IPS-11a (cell line): ENCODE results near the gene XRCC4.

Experiments used
- H3K4me3 ChIP-seq: one replicate; pipeline ENCODE4 v1.5.1; 2013; ENCODE audit warnings: low read depth, low read length, control low read depth

XRCC4 gene

DNA sequence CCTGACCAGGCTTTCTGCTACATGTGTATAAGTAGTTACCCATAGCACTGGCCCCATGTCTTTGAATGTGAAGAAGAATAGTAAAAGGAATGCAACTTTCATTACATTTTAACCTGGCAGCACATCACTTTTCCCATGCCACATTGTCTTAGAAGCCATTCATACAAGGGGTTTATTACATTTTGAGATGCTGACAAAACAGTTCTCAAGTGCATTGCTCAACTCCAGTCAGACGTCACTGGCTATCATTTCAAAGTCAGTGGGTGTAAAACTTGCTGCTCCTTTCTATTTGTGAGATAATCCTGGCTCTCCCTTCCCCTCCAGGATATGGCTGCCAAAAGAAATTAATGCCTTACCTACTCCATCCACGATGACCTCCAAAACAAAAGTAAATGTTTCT lies 297.2 kb downstream of the XRCC4 start:
- H3K4me3 ChIP-seq = no peak overlapping the region

DNA sequence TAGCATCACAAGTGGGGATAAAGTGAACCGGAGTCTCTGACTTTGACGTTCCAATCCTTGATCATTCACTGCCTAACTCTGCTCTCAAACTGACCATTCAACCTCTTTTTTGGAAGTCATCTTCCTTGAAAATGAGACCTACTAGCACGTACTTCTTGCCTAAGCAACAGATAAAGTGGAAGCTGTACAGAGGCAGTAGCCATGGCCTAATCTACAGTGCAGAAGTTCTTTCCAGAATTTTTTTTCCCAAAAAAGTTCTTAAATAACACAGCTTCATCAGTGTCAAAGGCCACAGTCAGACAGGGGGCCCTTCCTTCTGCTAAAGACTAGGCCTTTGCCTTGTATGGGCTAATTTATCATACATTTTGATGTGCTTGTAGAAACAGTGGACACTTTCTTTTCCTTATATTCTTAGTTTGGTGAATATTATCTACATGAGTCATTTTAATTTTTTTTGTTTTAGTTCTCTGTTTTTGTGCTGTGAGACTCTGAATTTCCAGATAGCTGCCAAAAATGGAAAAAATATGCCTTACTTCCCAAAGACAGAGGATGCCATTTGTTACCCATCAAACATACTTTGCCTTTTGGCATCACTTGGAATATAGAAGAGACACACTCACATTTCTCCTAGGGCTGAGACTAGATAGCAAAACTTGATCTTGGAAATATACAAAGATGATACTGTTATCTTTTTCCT lies 297.9 kb downstream of the XRCC4 start:
- H3K4me3 ChIP-seq = no peak overlapping the region

DNA sequence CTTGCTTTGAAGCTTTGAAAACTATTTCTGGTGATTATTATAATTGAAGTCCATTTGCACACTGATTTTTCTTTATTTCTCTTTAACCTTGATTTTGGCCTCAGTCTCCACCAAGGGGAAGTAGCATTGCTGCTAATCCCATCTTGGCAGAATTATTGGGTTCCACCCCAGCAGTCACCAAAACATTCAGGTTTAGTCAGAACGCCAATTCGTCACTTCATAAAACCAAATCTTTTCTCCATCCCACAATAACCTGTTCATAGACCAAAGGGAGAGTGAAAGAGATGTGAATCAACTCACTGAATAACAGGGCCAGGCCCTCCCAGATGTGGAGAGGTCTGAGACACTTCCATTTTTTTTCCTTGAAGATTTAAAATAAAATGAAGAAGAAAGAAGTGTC lies 299.1 kb downstream of the XRCC4 start:
- H3K4me3 ChIP-seq = no peak overlapping the region

DNA sequence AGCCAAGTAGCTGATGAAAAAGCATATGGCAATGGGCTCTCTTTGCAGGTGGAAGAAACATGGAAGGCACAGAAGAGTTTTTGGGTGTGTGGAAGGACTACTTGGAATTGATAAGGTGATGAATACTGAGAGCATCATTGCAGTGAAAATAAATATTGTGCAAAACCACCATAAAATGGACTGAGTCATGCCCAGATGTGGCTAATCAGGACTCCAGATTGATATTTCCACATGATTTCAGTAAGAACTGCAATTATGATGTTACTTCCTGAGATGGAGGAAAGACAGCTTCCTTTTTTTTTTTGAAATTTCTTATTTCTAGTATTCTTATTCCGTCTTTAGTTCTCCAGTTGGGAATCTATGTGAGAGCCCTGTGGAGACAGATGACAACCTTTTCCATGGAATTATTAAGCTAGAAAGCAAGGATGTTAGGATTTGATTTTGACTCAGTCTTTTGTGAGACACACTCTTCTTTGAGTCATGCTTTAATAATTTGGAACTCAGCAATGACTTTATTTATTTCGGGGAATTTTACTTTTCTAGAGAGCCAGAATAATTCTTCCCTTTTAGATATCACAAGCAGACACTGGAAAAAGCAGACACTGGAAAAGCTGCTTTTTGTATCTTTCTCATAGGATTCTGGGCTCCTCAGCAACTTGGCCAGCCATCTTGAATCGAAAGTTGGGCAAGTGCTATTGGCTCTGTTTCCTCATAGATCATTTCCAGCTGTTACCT lies 300.0 kb downstream of the XRCC4 start:
- no peak overlapping the region for H3K4me3 ChIP-seq

DNA sequence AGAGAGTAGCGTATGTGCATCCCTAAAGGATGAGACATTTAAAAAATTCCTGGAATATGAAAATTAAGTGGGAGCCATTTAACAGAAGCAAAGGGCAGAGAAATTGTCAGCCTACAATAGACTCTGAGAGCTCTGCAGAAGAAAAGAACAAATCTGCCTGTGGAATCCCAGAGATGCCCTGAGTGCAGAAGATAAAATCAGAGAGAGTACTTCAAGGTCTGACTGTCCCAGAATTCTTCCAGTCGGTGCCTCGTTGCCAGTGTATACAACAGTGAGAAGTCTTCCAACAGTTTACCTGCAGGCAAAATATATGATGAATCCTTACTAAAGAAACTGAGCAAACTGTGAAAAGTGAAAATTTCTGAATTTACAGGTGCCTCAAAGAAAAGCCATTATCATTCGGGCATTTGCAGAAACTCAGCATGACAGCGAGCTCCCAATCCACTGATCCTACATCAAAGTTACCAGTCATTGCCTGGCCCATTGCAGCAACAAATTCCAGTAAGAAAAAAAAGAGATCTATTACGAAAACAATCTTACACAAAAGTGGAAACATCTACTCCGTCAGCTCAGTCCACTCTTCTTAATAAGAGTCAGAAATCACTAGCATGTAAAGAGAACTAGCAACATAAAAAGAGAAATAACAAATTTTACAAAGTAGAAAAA lies 301.4 kb downstream of the XRCC4 start:
- H3K4me3 ChIP-seq = no peak overlapping the region

DNA sequence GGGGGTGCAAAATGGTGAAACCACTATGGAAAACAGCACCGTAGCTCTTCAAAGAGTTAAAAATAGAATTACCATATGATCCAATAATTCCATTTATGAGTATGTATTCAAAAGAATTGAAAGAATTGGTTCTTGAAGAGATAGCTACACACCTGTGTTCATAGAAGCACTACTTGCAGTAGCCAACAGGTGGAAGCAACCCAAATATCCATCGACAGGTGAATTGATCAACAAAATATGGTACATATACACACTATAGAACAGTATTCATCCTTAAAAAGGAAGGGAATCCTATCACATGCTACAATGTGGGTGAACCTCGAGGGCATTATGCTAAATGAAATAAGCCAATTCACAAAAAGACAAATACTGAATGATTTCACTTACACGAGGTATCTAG lies 308.5 kb downstream of the XRCC4 start:
- no peak overlapping the region for H3K4me3 ChIP-seq

DNA sequence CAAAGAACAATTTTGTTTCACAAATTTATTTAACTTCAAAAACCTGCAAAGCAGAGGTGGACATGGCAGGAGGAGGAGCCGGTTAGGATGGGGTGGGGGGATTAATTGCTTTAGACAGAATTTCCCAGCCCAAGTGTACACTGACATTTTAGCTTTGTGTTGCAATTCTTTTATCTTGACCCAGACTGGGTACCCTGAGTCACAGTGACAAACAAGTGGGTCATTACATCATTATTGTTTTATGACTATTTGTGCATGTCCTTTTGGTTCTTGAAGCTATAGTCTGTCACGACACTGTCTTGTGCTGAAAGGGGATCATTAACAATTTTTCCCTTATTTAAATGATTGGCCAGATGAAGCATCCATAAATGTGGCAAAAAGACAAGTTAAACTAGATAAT lies 309.7 kb downstream of the XRCC4 start:
- no peak overlapping the region for H3K4me3 ChIP-seq

DNA sequence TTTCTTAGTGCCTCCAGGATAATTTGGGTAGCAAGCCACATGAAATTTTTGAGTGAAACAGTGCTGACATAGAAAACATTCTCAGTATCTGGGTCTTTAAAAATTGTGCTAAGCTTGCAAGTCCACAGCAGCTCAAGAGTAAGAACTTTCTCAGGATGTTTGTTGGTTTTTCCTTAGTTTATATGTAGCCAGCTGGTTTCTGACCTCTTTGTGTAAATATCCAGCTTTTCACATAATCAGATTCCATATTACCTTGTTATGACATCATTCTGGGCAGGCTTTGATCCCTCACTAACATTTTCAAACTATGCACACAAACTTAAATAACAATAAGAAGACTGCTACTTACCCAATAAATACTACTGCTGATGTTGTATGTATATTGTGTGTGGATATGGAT lies 311.3 kb downstream of the XRCC4 start:
- no peak overlapping the region for H3K4me3 ChIP-seq

DNA sequence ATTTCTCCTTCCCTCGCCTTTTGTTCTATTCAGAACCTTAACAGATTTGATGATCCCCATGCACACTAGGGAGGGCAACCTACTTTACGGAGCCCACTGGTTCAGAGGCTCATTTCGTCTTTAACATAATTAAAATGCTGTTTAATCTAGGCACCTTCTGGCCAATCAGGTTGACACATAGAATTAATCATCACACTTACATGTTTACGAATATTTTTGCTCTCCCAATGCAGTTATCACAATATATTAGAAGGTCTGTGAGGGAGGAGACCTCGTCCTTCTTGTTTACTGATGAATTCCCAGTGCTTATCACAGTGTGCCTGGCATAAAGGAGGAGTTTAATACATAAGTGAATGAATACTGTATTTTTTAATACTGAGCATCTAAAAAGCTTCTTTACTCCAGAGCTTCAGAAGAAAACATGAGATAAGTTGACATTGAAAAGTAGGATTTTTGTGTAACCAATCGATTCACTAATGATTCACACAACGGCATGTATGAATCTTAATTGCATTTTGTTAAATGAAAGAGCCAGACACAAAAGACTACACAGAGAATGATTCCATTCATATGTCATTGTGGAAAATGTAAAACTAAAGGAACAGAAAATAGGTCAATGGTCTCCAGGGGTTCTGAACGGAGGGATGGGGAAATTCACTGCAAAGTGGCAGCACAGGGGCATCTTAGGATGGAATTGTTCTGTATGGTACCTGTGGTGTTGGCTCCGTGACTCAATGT lies 315.6 kb downstream of the XRCC4 start:
- no peak overlapping the region for H3K4me3 ChIP-seq

DNA sequence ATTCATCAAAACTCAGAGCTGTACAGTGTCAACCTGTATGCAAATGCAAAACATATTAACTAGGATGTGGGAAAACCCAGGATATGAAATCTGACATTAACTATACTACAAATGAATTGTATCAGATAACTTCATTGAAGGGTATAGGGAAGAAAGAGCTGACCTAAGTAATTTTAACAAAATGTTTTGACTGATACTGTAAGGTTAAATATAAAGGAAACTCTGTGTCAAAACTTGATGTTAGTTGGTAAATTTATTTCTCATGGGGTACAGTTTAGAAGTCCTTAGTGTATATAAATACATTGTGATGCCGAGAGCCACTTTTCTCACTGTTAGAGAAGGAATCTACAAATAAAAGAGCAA lies 316.1 kb downstream of the XRCC4 start:
- no peak overlapping the region for H3K4me3 ChIP-seq

DNA sequence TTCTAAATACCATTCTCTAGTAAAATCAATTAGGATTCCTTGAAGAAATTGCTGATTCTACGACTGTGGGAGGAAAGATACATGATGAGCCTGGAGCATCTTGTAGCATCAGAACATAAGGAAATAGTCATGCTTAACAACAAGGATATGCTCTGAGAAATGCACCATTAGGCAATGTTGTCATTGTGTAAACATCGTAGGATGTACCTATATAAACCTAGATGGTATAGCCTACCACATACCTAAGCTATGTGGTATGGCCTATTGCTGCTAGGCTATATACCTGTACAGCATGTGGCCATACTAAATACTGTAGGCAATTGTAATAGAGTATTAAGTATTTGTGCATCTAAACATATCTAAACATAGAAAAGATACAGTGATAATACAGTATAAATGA lies 316.8 kb downstream of the XRCC4 start:
- no peak overlapping the region for H3K4me3 ChIP-seq

DNA sequence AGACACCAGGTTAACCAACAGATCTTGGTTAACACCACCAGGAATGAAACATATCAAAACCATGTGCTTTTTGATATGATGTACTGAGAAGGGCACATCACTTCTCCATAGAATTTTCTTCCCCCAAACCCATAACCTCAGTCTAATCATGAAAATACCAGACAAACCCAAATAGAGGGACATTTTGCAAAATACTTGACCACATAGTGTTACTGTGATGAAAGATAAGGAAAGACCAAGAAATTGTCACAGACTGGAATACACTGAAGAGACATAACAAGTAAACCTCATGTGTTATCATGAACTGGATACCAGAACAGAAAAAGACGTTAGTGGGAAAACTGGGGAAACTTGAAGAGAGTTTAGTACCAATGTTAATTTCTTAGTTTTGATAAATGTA lies 319.3 kb downstream of the XRCC4 start:
- no peak overlapping the region for H3K4me3 ChIP-seq

DNA sequence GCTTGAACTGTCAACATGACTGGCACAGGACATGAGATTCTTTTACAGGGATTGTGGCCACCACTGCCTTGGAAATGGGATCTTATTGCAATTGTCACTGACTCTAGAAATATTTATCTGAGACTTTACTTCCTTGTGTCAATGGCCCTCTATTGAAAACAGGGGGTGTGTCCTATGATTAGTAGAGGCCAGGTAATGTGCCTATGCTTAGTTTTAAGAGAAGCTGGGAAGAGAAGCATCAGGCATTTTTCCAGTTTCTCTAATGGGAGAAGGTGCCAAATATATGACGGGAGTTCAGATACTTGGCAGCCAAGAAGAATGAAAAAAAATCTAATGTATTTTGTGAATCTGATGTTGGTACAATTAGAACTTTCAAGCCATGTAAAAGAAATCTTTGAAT lies 320.3 kb downstream of the XRCC4 start:
- no peak overlapping the region for H3K4me3 ChIP-seq

DNA sequence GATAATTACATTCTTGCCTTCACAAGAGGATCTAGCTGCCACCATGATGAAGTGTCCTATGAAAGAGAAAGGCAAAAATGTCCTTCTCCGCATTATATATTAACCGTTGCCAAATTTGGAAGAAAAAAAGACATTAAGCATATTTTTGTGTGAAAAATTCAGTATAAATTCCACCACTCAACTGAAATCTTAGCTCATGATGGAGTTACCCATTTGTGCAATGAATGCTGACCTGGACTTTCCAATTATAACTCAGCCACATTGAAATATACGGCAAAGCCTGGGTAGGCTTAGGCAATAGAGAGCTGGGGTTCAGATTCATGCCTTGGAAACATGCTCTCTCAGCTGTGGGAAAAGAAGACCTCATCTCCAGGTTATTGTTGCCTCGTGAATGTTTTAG lies 322.9 kb downstream of the XRCC4 start:
- H3K4me3 ChIP-seq = no peak overlapping the region

DNA sequence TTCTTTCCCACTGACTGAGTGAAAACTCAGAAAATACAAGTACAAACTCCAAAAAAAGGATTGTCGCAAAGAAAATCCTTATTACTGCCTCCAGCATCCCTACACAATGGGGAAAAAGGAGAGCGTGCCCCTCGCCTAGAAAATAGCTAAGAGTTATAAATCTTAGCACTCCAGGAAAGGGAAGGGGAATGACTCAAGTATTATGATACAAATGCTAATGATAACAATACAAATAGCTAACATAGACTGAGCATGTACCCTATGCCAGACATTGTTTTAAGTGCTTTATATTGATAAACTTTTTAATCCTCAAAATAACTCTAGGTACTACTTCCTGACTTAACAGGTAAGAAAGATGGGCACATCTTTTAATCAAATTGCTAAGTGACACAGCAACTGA lies 323.4 kb downstream of the XRCC4 start:
- no peak overlapping the region for H3K4me3 ChIP-seq

DNA sequence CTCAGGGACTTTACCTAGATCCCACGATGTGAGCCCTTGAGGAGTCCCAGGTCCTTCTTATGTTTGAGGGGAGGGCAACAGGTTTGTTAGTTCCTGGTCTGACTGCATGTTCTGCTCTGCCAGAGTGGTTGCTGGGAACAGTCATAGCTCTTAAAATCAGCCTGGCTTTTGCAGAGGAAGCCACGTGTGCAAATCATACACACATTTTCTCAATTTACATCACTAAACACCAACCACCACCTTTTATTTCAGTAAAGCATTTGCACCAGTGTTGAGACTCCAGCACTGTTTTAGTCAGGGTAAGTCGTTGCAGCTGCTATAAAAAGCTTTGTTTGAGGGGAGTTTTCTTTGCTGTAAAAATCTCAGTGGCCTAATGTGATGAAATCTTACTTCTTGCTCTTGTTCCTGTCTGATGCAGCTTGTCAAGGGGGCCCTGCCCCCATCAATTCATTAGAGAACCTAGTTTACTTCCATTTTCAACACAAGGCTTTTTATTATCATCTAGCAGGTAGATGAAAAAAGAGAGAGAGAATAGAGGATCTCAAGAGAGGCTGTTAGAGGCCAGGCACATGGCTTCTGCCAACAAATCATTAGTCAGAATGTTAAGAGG lies 323.9 kb downstream of the XRCC4 start:
- H3K4me3 ChIP-seq = no peak overlapping the region

DNA sequence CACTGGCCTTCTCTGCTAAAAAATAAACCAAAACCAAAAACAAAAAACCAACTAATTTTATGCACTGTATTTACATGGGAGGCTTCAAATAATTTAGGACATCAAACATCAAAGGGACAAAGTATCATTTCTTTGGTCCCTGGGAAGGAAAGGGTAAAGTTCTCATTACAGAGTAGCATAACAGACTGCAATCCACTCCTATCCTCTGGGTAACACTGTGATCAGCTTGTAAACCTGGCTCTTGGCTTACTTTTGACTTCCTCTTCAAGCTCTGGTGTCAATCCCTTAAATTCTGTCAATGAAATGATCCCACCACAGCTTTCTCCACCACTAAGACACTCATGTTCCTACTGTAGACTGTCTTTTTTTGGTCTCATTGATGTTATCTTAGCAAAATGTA lies 324.4 kb downstream of the XRCC4 start:
- no peak overlapping the region for H3K4me3 ChIP-seq
